PC-3 (cell line): ENCODE results near the gene DOK3. TPM values are rescaled to one million over a fixed set of nuclear protein-coding genes. Genes with fewer than 3 reads are reported as not detected.

Experiments
- ATAC-seq: fragments of 200-7000 bp; cut with Tn5 transposase; 2 replicates; pipeline ENCODE4 v1.9.1; 2020; ENCODE audit warnings: mild to moderate bottlenecking, moderate library complexity
- BruUV-seq: library from RNA; stranded (reverse); fragments of 400-500 nt; replicated peaks from 2 replicates; lab custom pipeline; 2021; lab: Mats Ljungman, UMichigan
- CTCF ChIA-PET: fragments of 300-600 bp; sonication (Branson Sonifier 250); formaldehyde crosslinking; loops from one replicate; lab custom pipeline; 2022; ENCODE audit warnings: antibody characterized with exemption; lab: Charles Lee
- POLR2A ChIA-PET: fragments of 300-600 bp; sonication (Branson Sonifier 250); formaldehyde crosslinking; loops from one replicate; lab custom pipeline; 2022; ENCODE audit warnings: antibody characterized with exemption; ENCODE audit not compliant: unreplicated experiment; lab: Charles Lee
- DNase-seq: peaks from one replicate; pipeline ENCODE4 v3.0.0-alpha.2; 2015
- H2AFZ ChIP-seq: fragments of 300-600 bp; sonication (generic); 2 replicates; pipeline ENCODE4 v1.6.0; 2016; ENCODE audit warnings: antibody characterized with exemption, low read length
- H3F3A ChIP-seq: fragments of 300-600 bp; sonication (generic); one replicate; pipeline ENCODE4 v1.6.0; 2017; ENCODE audit warnings: antibody characterized with exemption, low read length, control low read depth, mild to moderate bottlenecking; ENCODE audit not compliant: unreplicated experiment
- H3K27ac ChIP-seq: fragments of 300-600 bp; sonication (generic); 2 replicates; pipeline ENCODE4 v1.5.1; 2016; ENCODE audit warnings: mild to moderate bottlenecking, low read length
- H3K27me3 ChIP-seq: fragments of 300-600 bp; sonication (generic); 2 replicates; pipeline ENCODE4 v1.6.1; 2016; ENCODE audit warnings: low read length, mixed read lengths
- H3K36me3 ChIP-seq: fragments of 300-600 bp; sonication (generic); 2 replicates; pipeline ENCODE4 v1.6.1; 2016; ENCODE audit warnings: low read depth, mixed run types, low read length, mixed read lengths
- H3K4me1 ChIP-seq: fragments of 300-600 bp; sonication (generic); 2 replicates; pipeline ENCODE4 v1.5.1; 2016; ENCODE audit warnings: low read length; ENCODE audit not compliant: insufficient read depth
- H3K4me2 ChIP-seq: fragments of 300-600 bp; sonication (generic); 2 replicates; pipeline ENCODE4 v1.6.0; 2016; ENCODE audit warnings: low read length
- H3K4me3 ChIP-seq: fragments of 300-600 bp; sonication (generic); 2 replicates; pipeline ENCODE4 v1.5.1; 2016; ENCODE audit warnings: mild to moderate bottlenecking, low read length, mixed read lengths
- H3K79me2 ChIP-seq: fragments of 300-600 bp; sonication (generic); 2 replicates; pipeline ENCODE4 v1.6.1; 2017; ENCODE audit warnings: low read length, mixed read lengths
- H3K9ac ChIP-seq: fragments of 300-600 bp; sonication (generic); 2 replicates; pipeline ENCODE4 v1.6.0; 2016; ENCODE audit warnings: mild to moderate bottlenecking, low read length
- H3K9me2 ChIP-seq: fragments of 300-600 bp; sonication (generic); replicated peaks from 2 replicates; pipeline ENCODE4 v1.6.1; 2016; ENCODE audit warnings: mixed run types, low read length, mixed read lengths
- H3K9me3 ChIP-seq: fragments of 300-600 bp; sonication (generic); 2 replicates; pipeline ENCODE4 v1.6.1; 2016; ENCODE audit warnings: low read length, mixed read lengths
- H4K20me1 ChIP-seq: fragments of 300-600 bp; sonication (generic); 2 replicates; pipeline ENCODE4 v1.6.1; 2016; ENCODE audit warnings: low read length, mixed read lengths
- CTCF ChIP-seq: fragments of 300-600 bp; sonication (generic); conservative IDR thresholded peaks from 2 replicates; pipeline ENCODE4 v1.5.1; 2017; ENCODE audit warnings: antibody characterized with exemption, low read depth, mild to moderate bottlenecking, low read length
- EZH2 ChIP-seq: fragments of 300-600 bp; sonication (generic); IDR thresholded peaks from one replicate; pipeline ENCODE4 v1.6.1; 2017; ENCODE audit warnings: antibody characterized with exemption, mild to moderate bottlenecking, low read length; ENCODE audit not compliant: unreplicated experiment
- EZH2phosphoT487 ChIP-seq: fragments of 300-600 bp; sonication (generic); IDR thresholded peaks from 2 replicates; pipeline ENCODE4 v1.6.1; 2018; ENCODE audit warnings: mild to moderate bottlenecking, antibody characterized with exemption, low read length, borderline replicate concordance
- intact Hi-C: fragments of 100-400 bp; cut with micrococcal nuclease; formaldehyde crosslinking; loops from 2 replicates; pipeline ENCODE4 v1.9.0; 2023
- total RNA-seq: library from RNA; depleted of rRNA; stranded (reverse); fragments of >200 nt; gene quantifications from 2 replicates; pipeline ENCODE4 v1.2.3, GENCODE V29; 2014; rRNA removed

Gene DOK3
- total RNA-seq, 1 experiment from 2014 or later, result 6.2 TPM

- Histone ChIP-seq H3K36me3 (peaks cover 5% of the 10 kb centered on the region), H4K20me1 (peaks cover 14% of the 10 kb centered on the region; the same call in 1 of the 2 replicates), H2AFZ (peak overlapping the region; percentile 60; the same call in 1 of the 2 replicates), H3F3A (peaks cover 8% of the 10 kb centered on the region), H3K4me3 (peak overlapping the region; percentile 88), H3K4me1 (peaks cover 18% of the 10 kb centered on the region; the same call in 1 of the 2 replicates), H3K79me2 (peaks cover 12% of the 10 kb centered on the region), H3K4me2 (peak overlapping the region; percentile 99), H3K9me3 (no peaks in the 10 kb centered on the region), H3K27me3 (no peaks in the 10 kb centered on the region), H3K27ac (no peak overlapping the region), H3K9ac (peak overlapping the region; percentile 80), H3K9me2 (no peaks in the 10 kb centered on the region)
- BruUV-seq, result no TSS peak
- TF ChIP-seq EZH2, result no peak
- TF ChIP-seq CTCF, result no peak
- no peak for TF ChIP-seq EZH2phosphoT487
- ChIA-PET CTCF (interaction anchor here (1.1 to 3.4 kb wide), 4 partner anchors 51 to 135 kb away, joined by 4 to 36 read pairs (median 4); no protein-coding TSS in a partner anchor), POLR2A (interaction anchor here (0.5 to 0.7 kb wide), 2 partner anchors 44 to 51 kb away, joined by 3 to 4 read pairs; no protein-coding TSS in a partner anchor)
- intact Hi-C loops, result loop anchor here (1.0 to 2.0 kb wide), 5 partner anchors 27 to 145 kb away; partner anchors contain the start of gene GRK6
- peak; percentile 2; the same call in 1 of the 2 replicates for ATAC-seq
- DNase-seq, result no peak
These were observed 55.7 kb downstream of the DOK3 start for GRCh38 chr5:177453852-177454396.

GRCh38 chr5:177452688-177453638 is 56.7 kb downstream of the DOK3 start:
- Histone ChIP-seq H3K36me3 (peaks cover 1% of the 10 kb centered on the region), H2AFZ (no peak overlapping the region), H3K79me2 (peaks cover 20% of the 10 kb centered on the region), H3K9me2 (no peaks in the 10 kb centered on the region), H4K20me1 (peaks cover 8% of the 10 kb centered on the region; the same call in 1 of the 2 replicates), H3K9ac (no peak overlapping the region), H3K27ac (no peak overlapping the region), H3K4me2 (peak overlapping the region; percentile 99; the same call in 1 of the 2 replicates), H3K27me3 (no peaks in the 10 kb centered on the region), H3K9me3 (no peaks in the 10 kb centered on the region), H3F3A (peaks cover 15% of the 10 kb centered on the region), H3K4me1 (peaks cover 28% of the 10 kb centered on the region), H3K4me3 (no peak overlapping the region)
- ATAC-seq, result no peak
- CTCF ChIA-PET, result interaction anchor here (0.8 to 3.4 kb wide), 4 partner anchors 49 to 64 kb away, joined by 3 to 36 read pairs (median 4); no protein-coding TSS in a partner anchor
- TF ChIP-seq EZH2 (no peak), CTCF (no peak; the same call in 1 of the 2 replicates), EZH2phosphoT487 (no peak)
- no peak for DNase-seq
- POLR2A ChIA-PET, result interaction anchor here (0.6 kb wide), 1 partner anchor 101 kb away, joined by 5 read pairs; the partner anchor contains the start of gene LMAN2
- intact Hi-C loops, result no loop called here
- no TSS peak for BruUV-seq

Other genes with a start within 250 kb of the DOK3 start
- gene RAB24, start 206.1 kb downstream of the DOK3 start, total RNA-seq, result 40.3 and 41.1 TPM in 2 replicates
- 496 and 505 TPM in 2 replicates for gene PRELID1, start 206.0 kb downstream of the DOK3 start, total RNA-seq
- 45.7 and 55.1 TPM in 2 replicates for gene MXD3, start 197.9 kb downstream of the DOK3 start, total RNA-seq
- 310 and 369 TPM in 2 replicates for gene LMAN2, start 158.2 kb downstream of the DOK3 start, total RNA-seq
- gene RGS14, start 151.9 kb downstream of the DOK3 start, total RNA-seq, result 32.3 TPM in 2 replicates
- 0.07 and 0.12 TPM in 2 replicates for gene SLC34A1, start 125.4 kb downstream of the DOK3 start, total RNA-seq
- not detected in 2 replicates for gene PFN3, start 109.2 kb downstream of the DOK3 start, total RNA-seq
- 31.0 and 36.8 TPM in 2 replicates for gene F12, start 100.3 kb downstream of the DOK3 start, total RNA-seq
- gene GRK6, start 83.2 kb downstream of the DOK3 start, total RNA-seq, result 69.9 and 88.8 TPM in 2 replicates
- gene PRR7, start 63.0 kb downstream of the DOK3 start, total RNA-seq, result 40.6 and 47.2 TPM in 2 replicates
- 127 and 207 TPM in 2 replicates for gene DBN1, start 36.2 kb downstream of the DOK3 start, total RNA-seq
- 159 and 195 TPM in 2 replicates for gene PDLIM7, start 12.2 kb downstream of the DOK3 start, total RNA-seq
- 260 and 318 TPM in 2 replicates for gene DDX41, start 7.1 kb upstream of the DOK3 start, total RNA-seq
- 33.9 and 41.1 TPM in 2 replicates for gene FAM193B, start 44.7 kb upstream of the DOK3 start, total RNA-seq
- gene TMED9, start 82.4 kb upstream of the DOK3 start, total RNA-seq, result 217 and 261 TPM in 2 replicates
- gene B4GALT7, start 90.3 kb upstream of the DOK3 start, total RNA-seq, result 33.8 and 41.6 TPM in 2 replicates